ENCODE measurements around the gene KIAA0586.

DNA sequence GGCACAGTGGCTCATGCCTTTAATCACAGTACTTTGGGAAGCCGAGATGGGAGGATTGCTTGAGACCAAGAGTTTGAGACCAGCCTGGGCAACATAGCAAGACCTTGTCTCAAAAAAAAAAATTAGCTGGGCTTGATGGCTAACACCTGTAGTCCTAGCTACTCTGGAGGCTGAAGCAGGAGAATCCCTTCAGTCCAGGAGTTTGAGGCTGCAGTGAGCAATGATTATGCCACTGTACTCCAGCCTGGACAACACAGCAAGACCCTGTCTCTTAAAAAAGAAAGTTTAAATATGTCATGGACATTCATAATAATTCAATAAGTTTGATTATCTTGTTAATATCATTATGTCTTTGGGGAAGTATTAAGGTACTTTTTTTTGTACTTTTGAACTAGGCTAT, 38.9 kb downstream of the KIAA0586 start:
- TF ChIP-seq CTCF (IDR thresholded peaks at IDR 0.05) (no peak), POLR2A (IDR thresholded peaks at IDR 0.05) (no peak)
